CD4-positive, alpha-beta T cell treated with Interleukin-6 for 4 hours (primary cell): Measurements from ENCODE around the gene LRIG1.
"Not testable (repeated sequence)": the region's sequence is repeated elsewhere in the genome, so short reads cannot be mapped to it uniquely, and the experiment has no call there.

Experiments used
- DNase-seq: peaks from one replicate; pipeline ENCODE4 v3.0.0-alpha.2; 2020; ENCODE audit warnings: mixed read lengths

The LRIG1 gene

GRCh38 chr3:66439666-66440344, 61.0 kb downstream of the LRIG1 start:
- DNase-seq, result no peak

GRCh38 chr3:66438046-66438445, 62.8 kb downstream of the LRIG1 start:
- no peak for DNase-seq

- DNase-seq, result no peak
Observed at GRCh38 chr3:66437341-66437929, 63.4 kb downstream of the LRIG1 start.

GRCh38 chr3:66435989-66436388, 64.8 kb downstream of the LRIG1 start:
- no peak for DNase-seq

GRCh38 chr3:66434726-66435125, 66.1 kb downstream of the LRIG1 start:
- DNase-seq, result no peak

- no peak for DNase-seq
Observed at GRCh38 chr3:66433522-66433782, 67.4 kb downstream of the LRIG1 start.

- DNase-seq, result no peak
Observed at GRCh38 chr3:66432767-66433521, 67.9 kb downstream of the LRIG1 start.

GRCh38 chr3:66432041-66432766, 68.6 kb downstream of the LRIG1 start:
- DNase-seq, result no peak

- no peak for DNase-seq
Observed at GRCh38 chr3:66431494-66431893, 69.3 kb downstream of the LRIG1 start.

GRCh38 chr3:66430876-66431275, 69.9 kb downstream of the LRIG1 start:
- no peak for DNase-seq

- no peak for DNase-seq
Observed at GRCh38 chr3:66428733-66429132, 72.1 kb downstream of the LRIG1 start.

GRCh38 chr3:66427951-66428474, 72.8 kb downstream of the LRIG1 start:
- no peak for DNase-seq

GRCh38 chr3:66427352-66427751, 73.5 kb downstream of the LRIG1 start:
- no peak for DNase-seq

- no peak for DNase-seq
Observed at GRCh38 chr3:66426135-66426534, 74.7 kb downstream of the LRIG1 start.

GRCh38 chr3:66425576-66426114, 75.2 kb downstream of the LRIG1 start:
- DNase-seq, result no peak

GRCh38 chr3:66425032-66425431, 75.8 kb downstream of the LRIG1 start:
- no peak for DNase-seq

- no peak for DNase-seq
Observed at GRCh38 chr3:66423791-66424190, 77.0 kb downstream of the LRIG1 start.

GRCh38 chr3:66421893-66422292, 78.9 kb downstream of the LRIG1 start:
- DNase-seq, result not testable (repeated sequence)

- DNase-seq, result not testable (repeated sequence)
Observed at GRCh38 chr3:66421144-66421543, 79.7 kb downstream of the LRIG1 start.

- no peak for DNase-seq
Observed at GRCh38 chr3:66419036-66419435, 81.8 kb downstream of the LRIG1 start.

GRCh38 chr3:66418475-66418931, 82.3 kb downstream of the LRIG1 start:
- DNase-seq, result no peak

GRCh38 chr3:66416556-66417304, 84.1 kb downstream of the LRIG1 start:
- no peak for DNase-seq
